Prostate gland (tissue), 2 donors: Measurements from ENCODE around the gene STAB2.

ENCODE experiments used
- POLR2A ChIP-seq: fragments of 450-650 bp; IDR thresholded peaks from one replicate; pipeline ENCODE4 v1.6.1; 2016; ENCODE audit warnings: antibody characterized with exemption, mild to moderate bottlenecking
- POLR2AphosphoS5 ChIP-seq: sonication (generic); formaldehyde crosslinking; IDR thresholded peaks from one replicate; pipeline ENCODE4 v1.6.1; 2017; ENCODE audit warnings: antibody characterized with exemption
- TF ChIP-seq, protein P1 (sequence below), 4 experiments: fragments of 200-600 bp in 2 of 4; fragments of 450-650 bp in 2 of 4; sonication (generic) in 2 of 4; IDR thresholded peaks; 1 replicate in 3 of 4; 2 replicates in 1 of 4; pipeline ENCODE4 v1.5.1; 2016 to 2019; ENCODE audit warnings: antibody characterized with exemption in 4 of 4, mild to moderate bottlenecking in 2 of 4, moderate library complexity in 2 of 4

DNA sequence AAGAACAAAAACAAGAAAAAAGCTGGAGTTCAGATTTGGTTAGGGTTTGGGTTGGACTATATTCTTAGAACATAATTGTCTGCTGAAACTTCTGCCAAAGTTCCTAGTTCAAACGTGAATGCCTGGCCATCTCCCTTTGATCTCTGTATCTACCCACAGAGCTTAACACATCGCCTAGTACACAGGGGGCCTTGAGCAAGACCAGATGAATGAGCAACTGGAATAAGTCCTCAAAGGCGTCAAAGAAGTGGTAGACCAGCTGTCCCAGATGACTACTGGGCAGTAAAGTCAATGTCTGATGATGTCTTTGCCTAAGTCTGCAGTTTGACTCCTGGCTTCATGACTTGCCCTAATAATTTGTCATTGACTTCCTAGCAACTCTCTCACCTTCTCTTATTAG is 13.9 kb upstream of the STAB2 start:
- TF ChIP-seq, protein P1, sequence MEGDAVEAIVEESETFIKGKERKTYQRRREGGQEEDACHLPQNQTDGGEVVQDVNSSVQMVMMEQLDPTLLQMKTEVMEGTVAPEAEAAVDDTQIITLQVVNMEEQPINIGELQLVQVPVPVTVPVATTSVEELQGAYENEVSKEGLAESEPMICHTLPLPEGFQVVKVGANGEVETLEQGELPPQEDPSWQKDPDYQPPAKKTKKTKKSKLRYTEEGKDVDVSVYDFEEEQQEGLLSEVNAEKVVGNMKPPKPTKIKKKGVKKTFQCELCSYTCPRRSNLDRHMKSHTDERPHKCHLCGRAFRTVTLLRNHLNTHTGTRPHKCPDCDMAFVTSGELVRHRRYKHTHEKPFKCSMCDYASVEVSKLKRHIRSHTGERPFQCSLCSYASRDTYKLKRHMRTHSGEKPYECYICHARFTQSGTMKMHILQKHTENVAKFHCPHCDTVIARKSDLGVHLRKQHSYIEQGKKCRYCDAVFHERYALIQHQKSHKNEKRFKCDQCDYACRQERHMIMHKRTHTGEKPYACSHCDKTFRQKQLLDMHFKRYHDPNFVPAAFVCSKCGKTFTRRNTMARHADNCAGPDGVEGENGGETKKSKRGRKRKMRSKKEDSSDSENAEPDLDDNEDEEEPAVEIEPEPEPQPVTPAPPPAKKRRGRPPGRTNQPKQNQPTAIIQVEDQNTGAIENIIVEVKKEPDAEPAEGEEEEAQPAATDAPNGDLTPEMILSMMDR (IDR thresholded peaks at IDR 0.05): no peak
- TF ChIP-seq POLR2A: no peak
- TF ChIP-seq POLR2AphosphoS5: no peak
